ENCODE measurements around the gene MINK1. TPM values are rescaled to one million over a fixed set of nuclear protein-coding genes. Genes with fewer than 3 reads are reported as not detected.

MINK1 gene
- total RNA-seq, 1 experiment from 2014 or later, result 105 TPM

DNA sequence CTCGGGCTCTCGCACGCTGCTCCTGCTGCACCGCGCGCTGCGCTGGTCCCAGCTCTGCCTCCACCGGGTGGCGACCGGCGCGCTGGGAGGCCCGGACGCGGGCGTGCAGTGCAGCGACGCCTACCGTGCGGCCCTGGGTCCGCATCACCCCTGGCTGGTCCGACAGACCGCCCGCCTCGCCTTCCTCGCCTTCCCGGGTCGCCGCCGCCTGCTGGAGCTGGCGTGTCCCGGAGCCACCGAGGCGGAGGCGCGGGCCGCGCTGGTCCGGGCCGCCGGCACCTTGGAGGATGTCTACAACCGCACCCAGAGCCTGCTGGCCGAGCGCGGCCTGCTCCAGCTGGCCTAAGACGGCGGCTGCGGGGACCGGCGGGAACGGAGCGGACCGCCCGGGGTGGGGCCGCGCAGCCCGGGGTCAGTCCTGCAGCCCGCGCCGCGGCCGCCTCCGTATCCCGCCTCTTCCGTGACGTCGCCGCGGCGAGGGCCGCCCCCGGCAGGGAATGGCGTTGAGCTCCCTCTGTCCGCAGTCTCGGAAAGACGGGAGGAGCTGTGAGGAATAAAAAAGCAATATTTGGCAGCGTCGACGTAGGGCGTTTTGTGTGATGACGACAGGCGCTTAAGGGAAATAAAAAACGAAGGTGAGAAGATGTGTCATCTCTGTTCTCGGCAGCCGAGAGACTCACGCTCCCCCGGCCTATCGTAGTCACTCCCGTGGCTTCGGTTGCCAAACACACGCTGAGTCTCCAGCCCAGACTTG lies 43.0 kb upstream of the MINK1 start (continued):
- TF ChIP-seq, protein P1, sequence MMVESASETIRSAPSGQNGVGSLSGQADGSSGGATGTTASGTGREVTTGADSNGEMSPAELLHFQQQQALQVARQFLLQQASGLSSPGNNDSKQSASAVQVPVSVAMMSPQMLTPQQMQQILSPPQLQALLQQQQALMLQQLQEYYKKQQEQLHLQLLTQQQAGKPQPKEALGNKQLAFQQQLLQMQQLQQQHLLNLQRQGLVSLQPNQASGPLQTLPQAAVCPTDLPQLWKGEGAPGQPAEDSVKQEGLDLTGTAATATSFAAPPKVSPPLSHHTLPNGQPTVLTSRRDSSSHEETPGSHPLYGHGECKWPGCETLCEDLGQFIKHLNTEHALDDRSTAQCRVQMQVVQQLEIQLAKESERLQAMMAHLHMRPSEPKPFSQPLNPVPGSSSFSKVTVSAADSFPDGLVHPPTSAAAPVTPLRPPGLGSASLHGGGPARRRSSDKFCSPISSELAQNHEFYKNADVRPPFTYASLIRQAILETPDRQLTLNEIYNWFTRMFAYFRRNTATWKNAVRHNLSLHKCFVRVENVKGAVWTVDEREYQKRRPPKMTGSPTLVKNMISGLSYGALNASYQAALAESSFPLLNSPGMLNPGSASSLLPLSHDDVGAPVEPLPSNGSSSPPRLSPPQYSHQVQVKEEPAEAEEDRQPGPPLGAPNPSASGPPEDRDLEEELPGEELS (CRISPR knock-in tag; IDR thresholded peaks at IDR 0.05), result peak; percentile 22
- no peak for TF ChIP-seq MXD4 (CRISPR knock-in tag; IDR thresholded peaks at IDR 0.05; ENCODE audit: borderline replicate concordance)
- TF ChIP-seq FOXJ3 (CRISPR knock-in tag; IDR thresholded peaks at IDR 0.05; ENCODE audit: borderline replicate concordance), result no peak
- TF ChIP-seq NFE2L1 (CRISPR knock-in tag; IDR thresholded peaks at IDR 0.05), result 0 out of 2 replicates have a peak, but pooled peaks have one; percentile 20
- TF ChIP-seq FOXK1 (CRISPR knock-in tag; IDR thresholded peaks at IDR 0.05), result peak; percentile 51; the same call in 1 of the 2 replicates
- no peak for TF ChIP-seq ATF3 (CRISPR knock-in tag; conservative IDR thresholded peaks at IDR 0.05)
- no peak for TF ChIP-seq RORB (CRISPR knock-in tag; IDR thresholded peaks at IDR 0.05)
- TF ChIP-seq, protein P2, sequence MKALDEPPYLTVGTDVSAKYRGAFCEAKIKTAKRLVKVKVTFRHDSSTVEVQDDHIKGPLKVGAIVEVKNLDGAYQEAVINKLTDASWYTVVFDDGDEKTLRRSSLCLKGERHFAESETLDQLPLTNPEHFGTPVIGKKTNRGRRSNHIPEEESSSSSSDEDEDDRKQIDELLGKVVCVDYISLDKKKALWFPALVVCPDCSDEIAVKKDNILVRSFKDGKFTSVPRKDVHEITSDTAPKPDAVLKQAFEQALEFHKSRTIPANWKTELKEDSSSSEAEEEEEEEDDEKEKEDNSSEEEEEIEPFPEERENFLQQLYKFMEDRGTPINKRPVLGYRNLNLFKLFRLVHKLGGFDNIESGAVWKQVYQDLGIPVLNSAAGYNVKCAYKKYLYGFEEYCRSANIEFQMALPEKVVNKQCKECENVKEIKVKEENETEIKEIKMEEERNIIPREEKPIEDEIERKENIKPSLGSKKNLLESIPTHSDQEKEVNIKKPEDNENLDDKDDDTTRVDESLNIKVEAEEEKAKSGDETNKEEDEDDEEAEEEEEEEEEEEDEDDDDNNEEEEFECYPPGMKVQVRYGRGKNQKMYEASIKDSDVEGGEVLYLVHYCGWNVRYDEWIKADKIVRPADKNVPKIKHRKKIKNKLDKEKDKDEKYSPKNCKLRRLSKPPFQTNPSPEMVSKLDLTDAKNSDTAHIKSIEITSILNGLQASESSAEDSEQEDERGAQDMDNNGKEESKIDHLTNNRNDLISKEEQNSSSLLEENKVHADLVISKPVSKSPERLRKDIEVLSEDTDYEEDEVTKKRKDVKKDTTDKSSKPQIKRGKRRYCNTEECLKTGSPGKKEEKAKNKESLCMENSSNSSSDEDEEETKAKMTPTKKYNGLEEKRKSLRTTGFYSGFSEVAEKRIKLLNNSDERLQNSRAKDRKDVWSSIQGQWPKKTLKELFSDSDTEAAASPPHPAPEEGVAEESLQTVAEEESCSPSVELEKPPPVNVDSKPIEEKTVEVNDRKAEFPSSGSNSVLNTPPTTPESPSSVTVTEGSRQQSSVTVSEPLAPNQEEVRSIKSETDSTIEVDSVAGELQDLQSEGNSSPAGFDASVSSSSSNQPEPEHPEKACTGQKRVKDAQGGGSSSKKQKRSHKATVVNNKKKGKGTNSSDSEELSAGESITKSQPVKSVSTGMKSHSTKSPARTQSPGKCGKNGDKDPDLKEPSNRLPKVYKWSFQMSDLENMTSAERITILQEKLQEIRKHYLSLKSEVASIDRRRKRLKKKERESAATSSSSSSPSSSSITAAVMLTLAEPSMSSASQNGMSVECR (CRISPR knock-in tag; IDR thresholded peaks at IDR 0.05; ENCODE audit: borderline replicate concordance), result no peak
- no peak for TF ChIP-seq SMAD4 (CRISPR knock-in tag; IDR thresholded peaks at IDR 0.05)
- TF ChIP-seq ZNF263 (CRISPR knock-in tag; IDR thresholded peaks at IDR 0.05; ENCODE audit: low read depth), result 0 out of 2 replicates have a peak, but pooled peaks have one; percentile 35
- no peak for TF ChIP-seq RELA (CRISPR knock-in tag; IDR thresholded peaks at IDR 0.05; ENCODE audit: borderline replicate concordance)
- TF ChIP-seq ZNF138 (CRISPR knock-in tag; conservative IDR thresholded peaks at IDR 0.05), result no peak

DNA sequence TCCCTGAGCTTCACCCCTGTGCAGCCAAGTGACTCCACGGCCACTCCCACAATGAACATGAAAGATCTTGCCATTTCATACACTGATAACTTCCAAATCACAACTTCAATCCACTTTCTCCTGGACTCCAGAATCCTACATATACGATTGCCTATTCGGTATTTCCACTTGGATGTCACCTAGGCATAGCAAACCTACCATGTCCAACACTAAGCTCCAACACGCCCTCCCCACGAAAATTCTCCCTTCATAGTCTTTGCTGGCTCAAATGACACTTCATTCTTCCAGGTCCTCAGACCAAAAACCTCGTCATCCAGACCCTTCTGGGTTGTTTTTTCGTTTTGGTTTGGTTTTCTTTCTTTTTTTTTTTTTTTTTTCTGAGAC lies 42.4 kb upstream of the MINK1 start:
- Mint-ChIP-seq H3K27ac (no peak overlapping the region), H3K4me3 (peak overlapping the region; percentile 77), H3K36me3 (no peaks in the 10 kb centered on the region)

More for the DNA sequence above, 42.4 kb upstream of the MINK1 start:
- POLR2A ChIA-PET, result interaction anchor here (0.6 to 1.9 kb wide), 3 partner anchors 16 to 68 kb away, joined by 3 to 12 read pairs (median 3); partner anchors contain the start of gene PLD2
- H3K27me3 Mint-ChIP-seq (ENCODE audit: low read depth), result peaks cover 53% of the 10 kb centered on the region
- no peaks in the 10 kb centered on the region for H3K9me3 Mint-ChIP-seq
- peaks cover 33% of the 10 kb centered on the region for H3K4me1 Mint-ChIP-seq
- no peak for DNase-seq (ENCODE audit: low spot score)
- CTCF ChIA-PET, result interaction anchor here (0.6 to 3.2 kb wide), 26 partner anchors 9 to 110 kb away, joined by 3 to 27 read pairs (median 4); partner anchors contain the start of genes ARRB2, C17orf107, MED11 and PLD2
- ATAC-seq, result no peak
- TF ChIP-seq, protein P3, sequence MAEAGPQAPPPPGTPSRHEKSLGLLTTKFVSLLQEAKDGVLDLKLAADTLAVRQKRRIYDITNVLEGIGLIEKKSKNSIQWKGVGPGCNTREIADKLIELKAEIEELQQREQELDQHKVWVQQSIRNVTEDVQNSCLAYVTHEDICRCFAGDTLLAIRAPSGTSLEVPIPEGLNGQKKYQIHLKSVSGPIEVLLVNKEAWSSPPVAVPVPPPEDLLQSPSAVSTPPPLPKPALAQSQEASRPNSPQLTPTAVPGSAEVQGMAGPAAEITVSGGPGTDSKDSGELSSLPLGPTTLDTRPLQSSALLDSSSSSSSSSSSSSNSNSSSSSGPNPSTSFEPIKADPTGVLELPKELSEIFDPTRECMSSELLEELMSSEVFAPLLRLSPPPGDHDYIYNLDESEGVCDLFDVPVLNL (CRISPR knock-in tag; IDR thresholded peaks at IDR 0.05; ENCODE audit: borderline replicate concordance, low read depth), result no peak
- TF ChIP-seq ZMAT4 (CRISPR knock-in tag; IDR thresholded peaks at IDR 0.05) (no peak), ZNF416 (CRISPR knock-in tag; IDR thresholded peaks at IDR 0.05) (no peak)

Measured in WTC11 (cell line).